H1 (cell line): ENCODE measurements around the gene GTF2A1L. TPM values are rescaled to one million over a fixed set of nuclear protein-coding genes. Genes with fewer than 3 reads are reported as not detected.

ENCODE experiments used
- ASH2L ChIP-seq: fragments of 200-600, 300-600 bp; sonication (generic); IDR thresholded peaks from one replicate; pipeline ENCODE4 v1.7.1; 2017; ENCODE audit warnings: low read length
- CHD2 ChIP-seq: IDR thresholded peaks from 2 replicates; pipeline ENCODE4 v1.6.1; 2012; ENCODE audit warnings: low read length, improper control_type of control experiment
- EZH2 ChIP-seq: fragments of 200-600 bp; sonication (generic); IDR thresholded peaks from 2 replicates; pipeline ENCODE4 v1.7.1; 2012; ENCODE audit warnings: low read depth, mild to moderate bottlenecking, moderate library complexity, low read length, inconsistent platforms; ENCODE audit not compliant: severe bottlenecking
- GTF2F1 ChIP-seq: IDR thresholded peaks from 2 replicates; pipeline ENCODE4 v1.6.1; 2012; ENCODE audit warnings: low read depth, low read length, improper control_type of control experiment, borderline replicate concordance
- JUND ChIP-seq: IDR thresholded peaks from 2 replicates; pipeline ENCODE4 v1.6.1; 2011; ENCODE audit warnings: mild to moderate bottlenecking, improper control_type of control experiment, low read length
- PHF8 ChIP-seq: fragments of 200-600 bp; sonication (generic); conservative IDR thresholded peaks from 2 replicates; pipeline ENCODE4 v1.7.1; 2012; ENCODE audit warnings: low read depth, mild to moderate bottlenecking, inconsistent platforms, low read length, moderate library complexity
- TAF1 ChIP-seq: IDR thresholded peaks from 2 replicates; pipeline ENCODE4 v1.6.1; 2011; ENCODE audit warnings: mild to moderate bottlenecking, low read depth, low read length
- polyA plus RNA-seq, 7 experiments: library from polyadenylated mRNA; depleted of rRNA in 3 of 7; stranded (reverse) in 5 of 7; unstranded in 2 of 7; fragments of >200 nt in 5 of 7; fragments of 200-250 nt in 2 of 7; gene quantifications; 1 replicate in 5 of 7; 2 replicates in 1 of 7; 4 replicates in 1 of 7; pipeline versions ENCODE4 v1.2.1 to v1.2.3, GENCODE V29; 2011 to 2013; ENCODE audit warnings: missing spikeins in 2 of 7, mixed read lengths in 2 of 7
- total RNA-seq: library from RNA; stranded (reverse); fragmentation: NEBNext Ultra II Directional; extraction: Animal tissue kit (Norgen Biotek cat#: 25700); gene quantifications from 2 replicates; pipeline ENCODE4 v1.2.1, GENCODE V29; 2021

The GTF2A1L gene
- total and polyA plus RNA-seq, 2 of the 8 experiments (the other 6 are each of a cell fraction or from before 2014, with no cell fraction given) = 0.18 TPM; not detected in 1

DNA sequence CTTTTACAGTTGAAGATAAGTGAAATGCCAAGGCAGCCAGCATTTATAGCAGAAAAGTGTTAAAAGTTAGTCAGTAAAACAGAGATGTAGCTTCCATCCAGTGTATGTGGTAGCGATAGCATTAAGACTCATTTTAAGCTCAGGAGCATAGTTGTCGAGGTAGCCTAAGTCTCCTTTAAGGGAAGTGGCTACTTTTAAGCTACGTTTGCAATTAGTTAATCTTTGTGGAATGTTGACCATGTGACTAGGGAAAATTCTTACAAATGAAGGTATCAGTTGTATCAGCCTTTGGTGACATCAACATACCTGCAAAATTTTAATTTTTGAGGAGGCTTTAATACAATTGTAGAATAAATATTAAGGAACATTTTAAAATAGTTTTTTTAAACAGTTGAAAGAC lies 76.0 kb downstream of the GTF2A1L start (continued):
- no peak for TF ChIP-seq PHF8
- TF ChIP-seq JUND = no peak
- TF ChIP-seq ASH2L = no peak
- no peak for TF ChIP-seq TAF1
- no peak for TF ChIP-seq EZH2
- no peak for TF ChIP-seq CHD2
- TF ChIP-seq GTF2F1 = no peak
